Non-pigmented ciliary epithelial cell (primary cell): ENCODE results near the gene DGCR2.

Experiments
- DNase-seq: peaks from one replicate; pipeline ENCODE4 v3.0.0-alpha.2; 2010; ENCODE audit warnings: low read depth

The DGCR2 gene

DNA sequence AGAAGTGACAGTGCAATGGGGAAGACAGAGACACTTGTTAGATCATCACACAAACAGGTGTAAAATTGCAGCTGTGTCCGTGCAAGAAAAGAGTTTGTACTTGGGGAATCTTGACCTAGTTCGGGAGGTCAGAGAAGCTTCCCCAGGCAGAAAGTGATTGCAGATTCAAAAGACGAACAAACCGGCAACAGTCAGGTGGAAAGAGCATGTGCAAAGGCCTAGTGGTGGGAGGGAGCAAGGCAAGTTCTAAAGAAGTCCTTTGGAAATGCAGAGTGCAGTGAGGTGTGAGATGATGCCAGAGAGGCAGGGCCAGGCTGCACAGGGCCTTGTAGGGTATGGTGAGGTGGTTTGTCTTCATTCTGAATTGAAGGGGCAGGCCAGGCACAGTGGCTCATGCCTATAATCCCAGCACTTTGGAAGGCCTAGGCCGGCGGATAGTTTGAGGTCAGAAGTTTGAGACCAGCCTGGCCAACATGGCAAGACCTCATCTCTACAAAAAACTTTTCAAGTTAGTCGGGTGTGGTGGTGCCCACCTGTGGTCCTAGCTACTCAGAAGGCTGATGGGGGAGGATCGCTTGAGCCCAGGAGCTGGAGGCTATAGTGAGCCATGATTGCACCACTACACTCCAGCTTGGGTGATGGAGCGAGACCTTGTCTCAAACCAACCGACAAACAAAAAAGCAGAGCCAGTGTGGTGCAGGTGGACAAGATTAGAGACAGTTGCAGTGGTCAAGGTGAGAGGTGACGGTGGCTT is 24.2 kb upstream of the DGCR2 start:
- no peak for DNase-seq

DNA sequence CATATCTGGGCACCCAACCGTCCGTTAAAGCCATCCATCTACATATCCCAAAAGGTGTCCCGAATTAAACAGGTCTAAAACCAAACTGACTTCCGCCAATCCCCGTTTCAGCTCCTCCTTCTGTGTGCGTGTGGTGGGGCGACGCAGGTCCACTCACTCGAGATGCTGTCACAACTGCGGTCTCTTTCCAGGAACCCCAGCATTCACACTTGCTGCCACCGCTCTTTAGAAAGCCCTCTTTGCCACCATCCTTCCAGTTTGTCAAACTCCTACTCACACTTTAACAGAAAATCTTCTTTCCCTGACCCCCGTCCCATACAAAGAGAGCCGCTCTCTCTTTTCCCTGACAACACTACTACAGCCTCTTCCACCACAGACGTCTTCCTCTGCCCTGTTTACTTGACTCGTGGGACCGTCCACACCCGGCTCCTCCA is 21.8 kb upstream of the DGCR2 start:
- no peak for DNase-seq

DNA sequence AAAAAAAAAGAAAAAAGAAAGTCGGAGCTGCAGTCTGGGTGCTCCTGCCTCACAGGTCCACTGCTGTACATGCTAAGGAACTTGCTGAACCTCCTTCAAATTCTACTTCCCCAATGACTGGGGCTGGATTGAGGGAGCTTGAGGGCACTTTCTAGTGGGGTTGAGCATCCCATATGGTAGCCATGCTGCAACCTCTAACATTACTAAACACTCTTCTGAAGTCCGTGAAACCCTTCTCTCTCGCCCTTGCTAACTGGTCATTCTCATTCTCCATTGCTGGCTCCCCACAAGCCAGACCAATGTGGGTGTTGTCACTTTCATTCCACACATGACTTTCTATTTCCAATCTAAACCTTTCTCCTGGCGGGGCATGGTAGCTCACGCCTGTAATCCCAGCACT is 21.0 kb upstream of the DGCR2 start:
- no peak for DNase-seq

DNA sequence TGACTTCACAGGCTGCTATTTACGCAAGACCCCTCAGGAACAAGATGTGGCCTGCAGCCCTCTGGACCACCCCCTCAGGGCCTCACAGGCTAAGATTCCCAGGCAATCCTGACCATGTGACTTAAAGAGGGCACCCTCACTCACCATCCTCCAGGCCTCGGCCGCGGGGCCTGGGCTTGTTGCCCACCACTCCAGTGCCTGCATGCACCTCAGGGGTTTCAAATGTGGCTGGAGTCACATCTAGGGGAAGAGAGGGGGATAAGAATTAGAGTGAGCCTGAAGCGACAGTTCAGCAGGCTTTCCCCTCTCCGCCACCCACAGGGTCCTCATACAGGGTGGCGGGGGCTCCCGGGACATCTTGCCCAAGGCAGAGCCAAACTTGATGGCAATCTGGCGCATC is 20.2 kb upstream of the DGCR2 start:
- no peak for DNase-seq

DNA sequence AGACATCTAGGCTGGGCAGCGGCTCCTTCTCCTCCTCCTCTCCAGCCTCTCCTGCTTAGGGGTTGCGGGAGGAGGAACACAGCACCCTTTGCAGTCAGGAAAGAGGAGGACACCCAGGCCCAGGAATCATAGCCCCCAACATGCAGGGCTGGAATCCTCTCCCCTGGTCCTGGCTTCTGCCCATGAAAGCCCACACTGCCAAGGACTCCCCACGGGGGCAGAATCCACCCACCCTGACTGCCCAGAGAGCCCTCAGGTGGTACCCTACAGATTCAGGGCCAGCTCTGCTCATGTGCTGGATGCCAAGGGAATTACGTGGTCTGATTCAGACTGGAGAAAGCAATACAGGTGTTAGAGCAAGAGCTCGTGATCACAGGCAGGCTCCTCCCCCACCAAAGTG is 17.8 kb upstream of the DGCR2 start:
- DNase-seq, result no peak

DNA sequence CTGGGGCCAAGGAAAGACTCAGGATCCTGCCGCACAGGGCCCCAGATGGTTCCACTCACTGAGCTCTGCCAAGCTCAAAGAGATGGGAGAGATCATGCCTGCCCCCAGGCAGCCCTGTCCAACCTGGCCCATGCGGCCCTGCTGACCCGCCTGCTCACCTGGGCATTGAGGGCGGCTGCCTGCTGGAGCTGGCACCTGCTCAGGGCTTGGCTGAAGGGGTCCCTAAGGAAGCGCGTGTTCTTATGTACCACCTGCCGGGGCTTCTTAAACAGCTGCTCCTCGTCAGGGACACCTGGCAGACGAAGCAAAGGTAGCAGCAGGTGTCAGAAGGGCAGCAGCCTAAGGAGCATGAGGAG is 16.8 kb upstream of the DGCR2 start:
- no peak for DNase-seq

DNA sequence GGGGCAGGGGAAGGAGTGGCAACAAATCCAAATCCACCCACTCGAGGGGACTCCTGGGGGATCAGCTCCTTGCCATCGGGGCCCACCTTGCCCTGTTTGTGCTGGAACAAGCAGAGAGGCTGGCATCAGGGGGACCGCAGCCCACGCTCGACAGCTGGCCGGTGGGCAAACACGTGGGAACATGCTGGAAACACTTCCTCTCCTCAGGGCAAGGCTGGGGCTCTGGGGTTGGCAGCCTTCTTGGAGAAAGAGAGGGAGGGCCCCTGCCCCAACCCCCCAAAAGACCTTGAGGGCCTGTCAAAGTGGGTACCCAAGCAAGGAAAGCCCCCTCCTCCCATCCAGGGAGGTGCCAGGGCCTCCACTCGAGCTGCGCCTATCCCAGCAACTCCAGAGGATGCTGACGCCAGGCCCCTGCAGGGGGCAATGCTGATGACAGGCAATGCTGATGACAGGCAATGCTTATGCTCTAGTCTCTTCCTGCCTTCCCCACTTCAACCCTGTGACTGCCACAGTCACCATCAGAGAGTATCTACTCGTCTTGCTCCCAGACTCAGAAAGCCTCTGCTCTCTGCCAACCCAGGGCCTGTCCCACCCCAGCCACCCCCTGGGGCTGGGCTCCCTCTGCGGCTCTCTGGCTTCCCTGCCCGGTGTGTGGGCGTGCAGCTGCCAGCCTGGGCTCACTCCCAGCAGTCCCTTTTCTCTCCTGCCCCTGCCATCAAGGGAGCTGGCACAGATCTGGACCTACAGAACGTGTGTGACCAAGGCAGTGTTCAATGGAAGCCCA is 16.2 kb upstream of the DGCR2 start:
- no peak for DNase-seq

DNA sequence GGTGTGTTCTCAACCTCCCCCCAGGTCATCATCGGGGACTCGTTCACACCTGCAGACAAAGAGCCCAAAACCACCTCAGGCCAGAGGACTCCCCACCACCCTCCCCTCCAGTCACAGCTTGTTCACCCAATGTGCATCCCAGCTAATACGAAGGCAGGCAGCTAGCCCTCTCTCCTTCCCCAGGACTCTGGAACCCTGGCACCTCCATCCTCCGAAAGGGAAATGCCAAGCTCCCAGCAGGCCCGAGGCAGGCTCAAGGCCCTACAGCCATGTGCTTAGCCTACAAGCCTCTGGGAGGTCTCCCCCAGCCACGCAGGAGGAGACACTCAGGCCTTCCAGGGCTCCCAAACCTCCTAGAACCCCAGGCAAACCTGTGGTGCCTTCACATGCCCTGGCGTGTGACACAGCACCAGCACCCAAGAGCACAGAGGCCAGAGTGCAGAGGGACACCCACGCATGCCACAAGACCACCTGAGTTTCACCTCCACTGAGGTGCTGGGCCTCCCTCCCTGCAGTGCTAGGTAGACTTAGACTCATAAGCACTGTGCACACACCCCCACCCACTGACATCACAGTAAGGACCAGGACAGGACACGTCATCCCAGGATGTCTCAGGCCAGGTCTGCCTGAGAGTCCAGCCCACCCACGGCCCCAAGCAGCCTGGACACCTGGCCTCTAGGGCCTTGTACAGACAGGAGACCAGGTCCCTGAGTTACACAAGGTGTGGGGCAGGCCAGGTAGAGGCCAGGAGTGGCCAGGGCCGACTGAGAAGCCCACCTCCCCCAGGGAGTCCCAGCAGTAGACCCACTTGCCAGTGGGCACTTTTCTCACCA is 15.4 kb upstream of the DGCR2 start:
- DNase-seq, result no peak

DNA sequence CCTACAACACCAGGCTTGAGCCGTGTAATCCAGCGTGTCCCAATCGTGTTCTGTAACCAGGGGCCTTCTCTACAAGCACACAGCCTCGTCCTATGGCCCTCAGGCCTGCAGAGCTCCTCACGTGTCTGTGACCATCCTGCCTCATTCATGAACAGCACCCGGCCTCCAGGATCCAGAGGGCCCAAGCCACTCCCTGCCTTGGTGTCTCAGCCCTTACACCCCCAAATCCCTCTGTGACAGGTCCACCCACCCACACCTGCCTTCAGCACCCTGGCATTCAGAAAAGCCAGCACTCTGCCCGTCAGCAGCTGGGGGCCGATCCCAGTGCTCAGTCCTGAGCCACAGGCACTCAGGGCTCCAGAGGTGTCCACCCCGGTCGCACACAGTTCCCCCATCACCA is 14.7 kb upstream of the DGCR2 start:
- no peak for DNase-seq

DNA sequence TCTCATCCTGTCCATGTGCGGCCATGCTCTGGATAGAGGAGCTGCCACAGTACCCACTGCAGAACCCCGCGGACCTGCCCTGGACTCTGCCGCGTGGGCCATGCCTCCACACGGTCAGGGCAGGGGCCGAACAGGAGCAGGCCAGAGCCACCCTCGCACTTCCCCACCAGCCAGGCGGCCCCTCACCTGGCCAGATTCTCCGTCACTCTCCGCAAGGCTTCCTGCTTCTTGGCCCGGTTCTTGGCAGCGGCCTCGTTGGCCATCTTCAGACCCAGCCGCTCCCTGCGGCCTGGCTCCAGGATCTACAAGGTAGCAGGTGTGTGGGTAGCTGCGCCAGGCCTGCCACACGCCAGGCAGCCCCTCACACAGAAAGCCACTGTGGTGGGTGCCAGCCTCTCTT is 12.7 kb upstream of the DGCR2 start:
- no peak for DNase-seq

DNA sequence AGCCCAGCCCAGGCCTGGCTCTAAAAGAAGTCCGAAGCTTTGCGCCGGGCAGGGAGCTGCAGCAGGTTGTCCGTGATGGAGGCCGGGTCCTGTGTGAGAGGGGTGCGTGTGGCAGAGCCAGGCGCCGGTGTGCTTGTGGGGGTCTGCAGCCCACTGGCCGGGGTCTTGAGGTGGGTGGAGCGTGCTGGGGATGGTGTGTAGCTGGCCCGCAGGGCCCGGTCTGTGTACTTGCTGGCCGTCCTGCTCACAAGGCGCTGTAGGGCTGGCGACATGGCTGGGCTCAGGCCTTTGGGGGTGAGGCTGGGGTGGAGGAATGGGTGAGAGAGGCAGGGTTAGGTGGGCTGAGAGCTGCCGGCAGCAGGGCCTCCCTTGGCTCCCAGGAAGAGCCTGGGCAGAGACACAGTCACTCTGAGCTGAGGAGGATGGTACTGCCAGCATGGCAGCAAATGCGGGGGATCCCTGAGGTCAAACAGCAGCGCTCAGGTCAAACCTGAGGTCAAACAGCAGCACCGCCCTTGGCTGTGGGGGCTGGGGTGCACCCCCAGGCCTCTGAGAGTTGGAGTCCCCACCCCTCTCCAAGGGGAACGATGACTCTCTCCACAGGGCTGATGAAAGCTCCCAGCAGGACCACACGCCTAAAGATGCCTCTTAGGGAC is 12.1 kb upstream of the DGCR2 start:
- DNase-seq, result no peak

DNA sequence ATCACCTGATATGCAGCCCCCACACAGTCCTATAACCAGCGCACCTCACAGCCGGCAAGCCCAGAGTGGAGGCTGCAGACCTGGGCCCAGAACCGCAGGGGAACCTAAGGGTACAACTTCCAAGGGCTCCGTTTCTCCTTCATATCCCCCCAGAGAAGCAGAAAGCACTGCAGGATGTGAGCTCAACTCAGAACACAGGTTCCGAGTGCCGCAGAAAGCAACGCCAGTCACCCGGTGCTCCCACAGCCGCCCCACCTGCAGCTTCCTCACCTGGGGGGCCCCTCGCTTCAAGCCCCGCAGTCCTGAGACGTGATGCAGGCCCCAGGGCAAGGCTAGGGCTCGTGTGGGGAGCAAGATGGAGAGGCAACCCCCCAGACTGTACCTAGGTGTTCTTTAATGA is 11.3 kb upstream of the DGCR2 start:
- no peak for DNase-seq

DNA sequence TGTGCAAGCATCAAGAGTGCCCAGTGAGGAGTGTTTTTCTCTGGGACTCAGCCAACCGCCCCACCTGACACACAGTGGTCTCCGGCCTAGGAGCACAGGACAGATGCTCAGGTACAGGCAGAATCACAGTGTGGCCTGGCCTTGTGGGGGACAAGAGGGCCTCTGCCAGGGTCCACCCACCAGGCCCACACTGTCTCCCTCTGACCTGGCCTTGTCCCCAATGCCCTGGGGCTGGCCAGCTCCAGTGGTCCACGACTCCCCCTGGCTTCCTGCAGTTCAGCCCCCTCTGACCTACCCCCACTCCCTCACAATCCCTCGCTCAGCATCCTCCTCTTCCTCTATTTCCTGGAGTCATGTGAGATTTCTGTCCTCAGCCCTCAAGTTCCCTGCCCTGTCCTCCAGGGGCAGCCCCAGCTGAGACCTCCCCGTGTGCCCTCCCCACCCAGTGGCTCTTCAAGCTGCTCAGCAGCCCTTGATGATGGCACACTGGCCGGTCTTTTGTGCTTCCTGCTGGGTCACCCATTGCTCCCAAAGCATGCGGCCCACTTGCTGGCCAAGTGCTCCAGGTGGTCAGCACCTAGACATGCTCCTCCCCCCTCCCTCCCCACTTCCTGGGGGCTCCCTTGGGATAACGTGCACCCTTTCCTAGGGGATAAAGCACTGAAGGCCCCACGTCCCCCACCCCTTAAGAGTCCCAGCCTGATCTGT is 10.6 kb upstream of the DGCR2 start:
- no peak for DNase-seq

DNA sequence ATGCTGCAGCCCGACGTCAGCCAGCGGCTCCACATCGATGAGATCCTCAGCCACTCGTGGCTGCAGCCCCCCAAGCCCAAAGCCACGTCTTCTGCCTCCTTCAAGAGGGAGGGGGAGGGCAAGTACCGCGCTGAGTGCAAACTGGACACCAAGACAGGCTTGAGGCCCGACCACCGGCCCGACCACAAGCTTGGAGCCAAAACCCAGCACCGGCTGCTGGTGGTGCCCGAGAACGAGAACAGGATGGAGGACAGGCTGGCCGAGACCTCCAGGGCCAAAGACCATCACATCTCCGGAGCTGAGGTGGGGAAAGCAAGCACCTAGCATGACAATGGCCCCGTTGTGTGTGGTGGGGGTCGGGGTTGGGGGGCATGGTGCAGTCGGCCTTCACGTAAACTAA is 9.9 kb upstream of the DGCR2 start:
- DNase-seq, result no peak

DNA sequence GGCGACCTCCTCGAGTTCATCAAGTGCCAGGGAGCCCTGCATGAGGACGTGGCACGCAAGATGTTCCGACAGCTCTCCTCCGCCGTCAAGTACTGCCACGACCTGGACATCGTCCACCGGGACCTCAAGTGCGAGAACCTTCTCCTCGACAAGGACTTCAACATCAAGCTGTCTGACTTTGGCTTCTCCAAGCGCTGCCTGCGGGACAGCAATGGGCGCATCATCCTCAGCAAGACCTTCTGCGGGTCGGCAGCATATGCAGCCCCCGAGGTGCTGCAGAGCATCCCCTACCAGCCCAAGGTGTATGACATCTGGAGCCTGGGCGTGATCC is 9.4 kb upstream of the DGCR2 start:
- DNase-seq, result no peak

DNA sequence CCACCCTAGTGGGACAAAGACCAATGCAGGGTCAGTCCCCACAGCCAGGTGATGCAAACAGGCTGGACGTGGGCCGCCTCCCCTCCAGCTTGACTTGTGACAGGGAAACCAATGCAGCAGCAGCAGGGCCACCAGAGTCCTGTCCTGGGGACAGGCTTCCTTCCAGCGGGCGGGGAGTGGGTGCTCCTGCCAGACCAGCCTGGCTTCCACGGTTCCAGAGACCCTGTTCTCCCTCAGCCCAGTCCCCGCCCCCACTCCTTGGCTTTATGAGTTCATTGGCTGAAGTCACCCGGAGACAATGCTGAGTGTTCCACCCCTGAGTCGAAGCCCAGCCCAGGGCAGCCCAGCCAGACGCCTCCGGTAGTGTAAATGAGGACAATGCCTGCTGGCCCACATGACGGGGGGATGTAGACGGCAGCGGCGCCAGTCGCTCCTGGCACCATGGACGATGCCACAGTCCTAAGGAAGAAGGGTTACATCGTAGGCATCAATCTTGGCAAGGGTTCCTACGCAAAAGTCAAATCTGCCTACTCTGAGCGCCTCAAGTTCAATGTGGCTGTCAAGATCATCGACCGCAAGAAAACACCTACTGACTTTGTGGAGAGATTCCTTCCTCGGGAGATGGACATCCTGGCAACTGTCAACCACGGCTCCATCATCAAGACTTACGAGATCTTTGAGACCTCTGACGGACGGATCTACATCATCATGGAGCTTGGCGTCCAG is 8.9 kb upstream of the DGCR2 start, which contains the start of gene TSSK2:
Gene TSSK2, plus strand, starts transcription at position 350 of the 726 bp plus-strand sequence. Its CDS starts 92 bp downstream, at position 442.
- no peak for DNase-seq

DNA sequence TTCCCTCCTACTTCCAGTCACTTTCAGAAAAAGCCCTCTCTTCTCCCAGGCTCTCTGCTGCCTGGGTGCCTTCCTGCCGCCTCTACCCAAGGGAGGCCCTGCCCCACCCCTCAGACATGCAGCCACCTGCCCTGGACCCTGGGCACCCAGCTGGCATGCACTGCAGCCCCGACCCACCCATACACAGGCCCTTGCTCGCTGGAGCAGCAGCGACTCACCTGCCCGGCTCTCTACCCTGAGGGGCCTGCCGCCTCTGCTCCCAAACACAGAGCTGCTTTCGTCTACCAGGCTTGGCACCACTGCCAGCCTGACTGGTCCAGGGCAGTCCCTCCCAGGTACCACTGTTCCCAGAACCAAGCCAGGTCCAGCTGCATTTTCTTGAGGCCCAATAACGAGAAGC is 7.7 kb upstream of the DGCR2 start:
- no peak for DNase-seq

DNA sequence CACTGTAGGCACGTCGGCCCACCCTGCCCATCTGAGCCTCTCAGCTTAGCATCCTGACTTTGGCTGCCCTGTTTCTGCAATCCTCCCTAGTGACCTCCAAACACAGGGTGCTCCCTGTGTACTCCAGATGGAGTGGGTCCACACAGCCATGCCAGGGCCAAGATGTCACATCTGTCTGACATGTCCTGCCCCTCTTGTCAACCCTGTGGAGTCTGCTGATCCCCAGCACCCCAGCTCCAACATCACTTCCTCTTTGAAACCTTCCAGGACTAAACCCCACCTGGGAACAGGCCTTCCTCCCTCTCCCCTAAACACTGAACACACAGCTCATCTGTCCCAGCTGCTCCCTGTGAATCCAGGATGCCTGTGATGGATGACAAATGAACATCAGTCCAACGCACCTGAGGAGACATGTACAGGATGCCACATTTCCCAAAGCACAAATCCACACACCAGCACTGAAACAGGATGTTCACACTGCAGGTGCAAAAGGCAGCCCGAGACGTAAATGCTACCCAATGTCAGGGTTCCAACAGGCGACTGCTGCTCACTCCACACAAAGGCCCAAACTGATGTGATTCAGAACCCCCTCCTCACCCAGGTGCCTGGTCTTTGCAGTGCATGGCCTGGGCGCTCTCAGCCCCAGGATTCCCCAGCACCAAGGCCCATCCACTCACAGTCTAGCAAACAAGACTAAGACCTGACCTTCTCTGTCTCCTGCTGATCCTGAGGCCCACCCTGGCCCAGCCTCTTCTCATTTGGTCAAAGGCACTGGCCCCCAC is 6.9 kb upstream of the DGCR2 start:
- DNase-seq, result no peak

DNA sequence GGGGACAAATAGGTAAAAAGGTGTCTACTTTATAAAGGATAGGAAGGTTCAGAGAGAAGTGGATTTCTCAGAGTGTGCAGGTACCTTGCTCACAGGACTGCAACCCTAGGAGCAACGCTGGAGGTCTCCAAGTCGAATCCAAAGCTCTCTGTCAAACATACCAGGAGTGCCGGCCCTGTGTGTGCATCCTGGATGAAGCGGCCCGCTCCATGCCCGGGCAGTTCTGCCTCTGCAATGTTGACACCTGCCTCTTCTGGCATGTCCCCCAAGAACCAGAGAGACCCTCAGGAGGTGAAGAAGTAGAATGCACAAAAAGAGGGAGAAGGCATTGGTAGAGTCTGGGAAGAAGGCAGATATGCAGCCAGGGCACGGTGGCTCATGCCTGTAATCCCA is 5.8 kb upstream of the DGCR2 start:
- DNase-seq, result no peak

DNA sequence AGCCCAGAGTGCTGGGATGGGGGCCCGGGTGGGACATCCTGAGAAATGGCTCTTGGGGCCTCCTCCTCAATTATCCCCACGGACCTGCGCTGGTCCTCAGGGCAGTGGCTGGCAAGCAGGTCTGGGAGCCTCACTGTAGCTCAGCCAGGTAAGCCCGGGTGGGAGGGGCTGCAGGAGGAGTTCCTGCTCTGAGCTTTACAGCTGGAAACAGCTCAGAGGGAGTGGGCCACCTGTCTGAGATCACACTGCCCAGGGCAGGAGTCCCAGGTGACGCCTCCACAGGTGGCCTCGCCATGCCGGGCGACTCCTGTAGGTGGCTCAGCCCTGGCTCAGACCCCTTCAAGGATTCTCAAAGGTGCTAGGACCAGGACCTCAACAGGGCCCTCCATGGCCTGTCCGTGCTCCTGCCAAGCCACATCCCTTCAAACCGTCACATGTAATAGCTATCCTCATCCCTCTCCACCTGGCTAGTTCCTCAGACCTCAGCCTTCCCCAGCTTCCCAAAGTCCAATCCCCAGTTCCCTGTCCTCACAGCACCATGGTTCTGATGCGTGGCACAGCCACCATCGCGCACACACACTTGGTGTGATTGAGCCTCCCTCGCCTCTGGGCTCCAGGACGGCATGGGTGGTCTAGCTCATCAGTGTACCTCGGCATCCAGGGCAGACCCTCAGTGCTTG is 5.3 kb upstream of the DGCR2 start:
- DNase-seq, result no peak
